Caco-2 (cell line): Measurements from ENCODE around the gene UCHL1. TPM values are rescaled to one million over a fixed set of nuclear protein-coding genes. Genes with fewer than 3 reads are reported as not detected.
"Not testable (repeated sequence)": the region's sequence is repeated elsewhere in the genome, so short reads cannot be mapped to it uniquely, and the experiment has no call there.

ENCODE experiments used
- BruUV-seq: library from RNA; stranded (reverse); fragments of 400-500 nt; replicated peaks from 2 replicates; lab custom pipeline; 2021; lab: Mats Ljungman, UMichigan
- CTCF ChIA-PET: fragments of 300-600 bp; sonication (Branson Sonifier 250); formaldehyde crosslinking; loops from one replicate; lab custom pipeline; 2022; ENCODE audit warnings: antibody characterized with exemption; lab: Charles Lee
- POLR2A ChIA-PET: fragments of 300-600 bp; sonication (Branson Sonifier 250); formaldehyde crosslinking; loops from one replicate; lab custom pipeline; 2022; ENCODE audit warnings: antibody characterized with exemption; lab: Charles Lee
- DNase-seq, 2 experiments: peaks; one replicate each; pipeline versions ENCODE4 v3.0.0 to v3.0.0-alpha.2; 2020 to 2022
- H3K27me3 ChIP-seq: replicated peaks from 2 replicates; pipeline ENCODE4 v1.6.0; 2011; ENCODE audit warnings: low read length; ENCODE audit not compliant: control insufficient read depth, insufficient read depth
- H3K36me3 ChIP-seq: 2 replicates; pipeline ENCODE4 v1.5.1; 2011; ENCODE audit warnings: low read length; ENCODE audit not compliant: control insufficient read depth, insufficient read depth
- H3K4me1 ChIP-seq: fragments of 250-450 bp; sonication (Bioruptor Pico); 2 replicates; pipeline ENCODE4 v1.5.1; 2020; ENCODE audit warnings: mild to moderate bottlenecking
- H3K4me3 ChIP-seq: 2 replicates; pipeline ENCODE4 v1.5.1; 2011; ENCODE audit warnings: low read depth, mild to moderate bottlenecking, control low read depth, low read length
- H3K9me3 ChIP-seq: fragments of 250-450 bp; sonication (Bioruptor Pico); 2 replicates; pipeline ENCODE4 v1.5.1; 2020; ENCODE audit warnings: mild to moderate bottlenecking, moderate library complexity
- H3K27ac Mint-ChIP-seq: one replicate; pipeline ENCODE4 v1.8.0; 2022; ENCODE audit warnings: mixed read lengths; ENCODE audit not compliant: unreplicated experiment
- H3K27me3 Mint-ChIP-seq: one replicate; pipeline ENCODE4 v1.8.0; 2022; ENCODE audit warnings: mixed read lengths; ENCODE audit not compliant: insufficient read depth, unreplicated experiment
- H3K36me3 Mint-ChIP-seq: one replicate; pipeline ENCODE4 v1.8.0; 2022; ENCODE audit warnings: mild to moderate bottlenecking, mixed read lengths; ENCODE audit not compliant: insufficient read depth, unreplicated experiment
- H3K4me1 Mint-ChIP-seq: one replicate; pipeline ENCODE4 v1.8.0; 2022; ENCODE audit warnings: low read depth, mixed read lengths; ENCODE audit not compliant: unreplicated experiment
- H3K4me3 Mint-ChIP-seq: one replicate; pipeline ENCODE4 v1.8.0; 2022; ENCODE audit warnings: mild to moderate bottlenecking, moderate library complexity, mixed read lengths; ENCODE audit not compliant: unreplicated experiment
- H3K9me3 Mint-ChIP-seq: one replicate; pipeline ENCODE4 v1.8.0; 2022; ENCODE audit warnings: mixed read lengths; ENCODE audit not compliant: unreplicated experiment
- CTCF ChIP-seq, 2 experiments: fragments of 200-600 bp in 1 of 2; IDR thresholded peaks; 1 replicate in 1 of 2; 2 replicates in 1 of 2; pipeline versions ENCODE4 v1.5.1 to v1.8.0; 2011 to 2022; ENCODE audit warnings: antibody characterized with exemption in 1 of 2, control low read depth in 1 of 2, inconsistent platforms in 1 of 2, low read depth in 1 of 2, low read length in 1 of 2, mild to moderate bottlenecking in 1 of 2, moderate library complexity in 1 of 2; ENCODE audit not compliant: insufficient read depth in 1 of 2, severe bottlenecking in 1 of 2, unreplicated experiment in 1 of 2
- intact Hi-C: fragments of 100-400 bp; cut with micrococcal nuclease; formaldehyde crosslinking; loops from one replicate; pipeline ENCODE4 v1.10.0; 2022; ENCODE audit not compliant: unreplicated experiment
- total RNA-seq: library from RNA; stranded (reverse); gene quantifications from 2 replicates; pipeline ENCODE4 v1.2.3, GENCODE V29; 2022

The UCHL1 gene
- total RNA-seq, 1 experiment from 2014 or later: 233 TPM

GRCh38 chr4:41269682-41270081, 13.0 kb downstream of the UCHL1 start:
- Histone ChIP-seq H3K36me3 (no peaks in the 10 kb centered on the region), H3K27me3 (no peaks in the 10 kb centered on the region), H3K9me3 (no peaks in the 10 kb centered on the region), H3K4me3 (no peak overlapping the region), H3K4me1 (no peaks in the 10 kb centered on the region)
- no peak for TF ChIP-seq CTCF (IDR thresholded peaks at IDR 0.05; ENCODE audit: insufficient read depth in 1 of 2, low read depth in 1 of 2, low read length in 1 of 2, severe bottlenecking in 1 of 2, unreplicated experiment in 1 of 2)
- Mint-ChIP-seq H3K4me1 (no peaks in the 10 kb centered on the region), H3K36me3 (peaks cover 14% of the 10 kb centered on the region), H3K9me3 (no peaks in the 10 kb centered on the region), H3K27ac (no peak overlapping the region), H3K4me3 (no peak overlapping the region), H3K27me3 (no peaks in the 10 kb centered on the region)
- ChIA-PET POLR2A (interaction anchor here (0.5 kb wide), 1 partner anchor 464 kb away, joined by 3 read pairs; no protein-coding TSS in a partner anchor), CTCF (no interaction called here)
- DNase-seq: no peak
- intact Hi-C loops: no loop called here
- no TSS peak for BruUV-seq

GRCh38 chr4:41275931-41276330, 19.2 kb downstream of the UCHL1 start:
- H3K36me3 ChIP-seq, H3K9me3 Mint-ChIP-seq, H3K4me3 ChIP-seq, H3K4me1 Mint-ChIP-seq, intact Hi-C loops, CTCF ChIA-PET, H3K4me3 Mint-ChIP-seq, H3K27me3 ChIP-seq, POLR2A ChIA-PET, H3K36me3 Mint-ChIP-seq, H3K27ac Mint-ChIP-seq, BruUV-seq, H3K4me1 ChIP-seq, DNase-seq, H3K27me3 Mint-ChIP-seq, H3K9me3 ChIP-seq: not testable (repeated sequence)

- no TSS peak for BruUV-seq
- Mint-ChIP-seq H3K27ac (no peak overlapping the region), H3K9me3 (no peaks in the 10 kb centered on the region), H3K27me3 (no peaks in the 10 kb centered on the region), H3K4me3 (no peak overlapping the region), H3K36me3 (no peaks in the 10 kb centered on the region), H3K4me1 (no peaks in the 10 kb centered on the region)
- Histone ChIP-seq H3K36me3 (no peaks in the 10 kb centered on the region), H3K27me3 (no peaks in the 10 kb centered on the region), H3K4me3 (no peak overlapping the region), H3K9me3 (no peaks in the 10 kb centered on the region), H3K4me1 (no peaks in the 10 kb centered on the region)
- ChIA-PET CTCF (interaction anchor here (1.0 to 2.5 kb wide), 2 partner anchors 21 to 382 kb away, joined by 3 to 31 read pairs; no protein-coding TSS in a partner anchor), POLR2A (no interaction called here)
- intact Hi-C loops: loop anchor here (2.0 kb wide), 1 partner anchor 609 kb away; no protein-coding TSS in a partner anchor
- TF ChIP-seq CTCF (IDR thresholded peaks at IDR 0.05; ENCODE audit: insufficient read depth in 1 of 2, low read depth in 1 of 2, low read length in 1 of 2, severe bottlenecking in 1 of 2, unreplicated experiment in 1 of 2): no peak
- DNase-seq: no peak
Observed at GRCh38 chr4:41280010-41280409, 23.3 kb downstream of the UCHL1 start.
